GM12801 (cell line): ENCODE measurements around the gene ZNF442.

Experiments used
- TF ChIP-seq, protein P1 (sequence below): IDR thresholded peaks from one replicate; pipeline ENCODE4 v1.5.1; 2011; ENCODE audit warnings: control low read depth; ENCODE audit not compliant: insufficient read length; ENCODE audit errors: extremely low read depth

Gene ZNF442

DNA sequence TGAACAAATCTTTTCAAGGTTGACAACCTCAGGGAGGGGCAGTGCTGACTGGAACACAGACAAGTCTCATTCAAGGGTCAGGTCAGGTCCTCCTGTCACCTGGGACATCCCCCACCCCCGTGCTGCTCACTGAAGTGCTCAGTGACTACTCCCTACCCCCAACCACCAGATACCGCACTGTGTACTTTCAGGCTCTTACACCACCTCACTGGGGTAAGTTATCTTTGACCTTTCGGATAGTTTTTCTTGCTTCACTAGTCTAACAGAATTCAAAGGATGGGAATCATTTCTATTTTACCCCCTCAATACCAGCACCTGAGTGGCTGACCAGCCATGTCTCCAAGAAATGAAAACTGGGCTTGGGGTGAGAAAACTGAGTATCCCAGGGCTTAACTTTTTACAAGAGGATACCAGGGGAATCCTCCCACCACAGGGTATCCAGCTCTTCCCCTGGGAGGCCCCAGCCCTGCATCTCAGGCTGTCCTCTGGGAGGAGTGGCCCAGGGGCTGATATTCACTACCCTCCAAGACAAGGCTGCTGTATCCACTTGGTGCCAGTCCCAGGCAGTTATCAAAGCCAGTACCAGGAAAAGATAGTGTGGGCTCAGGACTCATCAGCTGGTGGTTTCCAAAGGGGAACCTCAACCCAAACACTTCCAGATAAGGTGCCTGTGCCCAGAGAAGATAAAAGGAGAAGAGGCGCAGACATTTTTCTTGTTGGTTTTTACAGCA lies 34.1 kb downstream of the ZNF442 start:
- TF ChIP-seq, protein P1, sequence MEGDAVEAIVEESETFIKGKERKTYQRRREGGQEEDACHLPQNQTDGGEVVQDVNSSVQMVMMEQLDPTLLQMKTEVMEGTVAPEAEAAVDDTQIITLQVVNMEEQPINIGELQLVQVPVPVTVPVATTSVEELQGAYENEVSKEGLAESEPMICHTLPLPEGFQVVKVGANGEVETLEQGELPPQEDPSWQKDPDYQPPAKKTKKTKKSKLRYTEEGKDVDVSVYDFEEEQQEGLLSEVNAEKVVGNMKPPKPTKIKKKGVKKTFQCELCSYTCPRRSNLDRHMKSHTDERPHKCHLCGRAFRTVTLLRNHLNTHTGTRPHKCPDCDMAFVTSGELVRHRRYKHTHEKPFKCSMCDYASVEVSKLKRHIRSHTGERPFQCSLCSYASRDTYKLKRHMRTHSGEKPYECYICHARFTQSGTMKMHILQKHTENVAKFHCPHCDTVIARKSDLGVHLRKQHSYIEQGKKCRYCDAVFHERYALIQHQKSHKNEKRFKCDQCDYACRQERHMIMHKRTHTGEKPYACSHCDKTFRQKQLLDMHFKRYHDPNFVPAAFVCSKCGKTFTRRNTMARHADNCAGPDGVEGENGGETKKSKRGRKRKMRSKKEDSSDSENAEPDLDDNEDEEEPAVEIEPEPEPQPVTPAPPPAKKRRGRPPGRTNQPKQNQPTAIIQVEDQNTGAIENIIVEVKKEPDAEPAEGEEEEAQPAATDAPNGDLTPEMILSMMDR: no peak

DNA sequence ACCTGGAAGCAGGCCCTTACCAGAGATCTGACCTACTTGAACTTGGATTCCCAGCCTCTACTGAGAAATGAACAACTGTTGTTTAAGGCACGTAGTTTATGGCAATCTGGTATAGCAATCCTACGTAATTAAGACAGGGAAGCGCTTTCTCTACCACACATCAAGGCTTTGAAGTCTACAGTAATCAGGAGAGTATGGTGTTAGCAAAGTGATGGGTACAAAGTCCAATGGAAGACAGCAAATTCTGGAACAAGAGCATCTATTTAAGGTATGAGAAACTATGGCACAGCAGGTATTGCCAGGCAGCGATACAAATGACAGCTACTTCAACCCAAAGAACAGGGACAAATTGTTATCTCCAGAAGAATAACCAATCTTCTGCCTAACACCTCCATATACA lies 35.1 kb downstream of the ZNF442 start:
- TF ChIP-seq, protein P1: no peak

DNA sequence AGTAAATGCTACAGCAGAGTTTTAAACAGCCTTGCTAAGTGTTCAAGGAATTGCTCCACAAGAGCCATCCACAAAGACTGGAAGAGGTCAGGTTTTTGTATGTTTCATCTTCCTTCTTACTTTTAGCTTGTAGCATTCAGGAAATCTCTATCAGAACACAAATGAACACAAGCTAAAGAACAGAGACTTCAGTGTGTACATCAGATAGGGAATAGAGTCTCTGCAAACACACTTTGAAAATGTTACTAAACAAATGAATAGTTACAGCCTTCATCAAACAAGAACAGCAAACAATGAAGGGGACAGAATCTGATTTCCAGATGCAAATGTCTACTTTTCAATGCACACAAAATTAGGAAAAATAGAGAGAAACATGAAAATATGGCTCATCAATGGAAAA lies 39.8 kb downstream of the ZNF442 start:
- TF ChIP-seq, protein P1: no peak

DNA sequence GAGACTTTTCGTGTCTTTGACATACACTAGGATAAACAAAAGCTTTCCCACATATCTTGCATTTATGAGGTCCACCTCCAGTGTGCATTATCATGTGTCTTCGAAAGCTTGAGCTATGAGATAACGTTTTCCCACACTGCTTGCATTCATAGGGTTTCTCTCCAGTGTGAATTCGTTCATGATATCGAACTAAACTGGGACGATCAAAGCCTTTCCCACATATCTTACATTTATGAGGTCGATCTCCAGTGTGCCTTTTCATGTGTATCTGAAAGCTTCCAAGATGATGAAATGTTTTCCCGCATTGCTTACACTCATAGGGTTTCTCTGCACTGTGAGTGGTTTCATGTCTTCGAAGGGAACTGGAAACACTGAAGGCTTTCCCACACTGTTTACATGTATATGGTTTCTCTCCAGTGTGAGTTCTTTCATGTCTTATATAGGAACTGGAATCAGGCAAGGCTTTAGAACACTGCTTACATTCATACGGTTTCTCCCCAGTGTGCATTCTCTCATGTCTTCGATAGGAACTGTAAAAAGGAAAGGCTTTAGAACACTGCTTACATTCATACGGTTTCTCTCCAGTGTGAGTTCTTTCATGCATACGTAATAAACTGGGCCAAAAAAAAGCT lies 46.6 kb downstream of the ZNF442 start:
- TF ChIP-seq, protein P1: no peak

DNA sequence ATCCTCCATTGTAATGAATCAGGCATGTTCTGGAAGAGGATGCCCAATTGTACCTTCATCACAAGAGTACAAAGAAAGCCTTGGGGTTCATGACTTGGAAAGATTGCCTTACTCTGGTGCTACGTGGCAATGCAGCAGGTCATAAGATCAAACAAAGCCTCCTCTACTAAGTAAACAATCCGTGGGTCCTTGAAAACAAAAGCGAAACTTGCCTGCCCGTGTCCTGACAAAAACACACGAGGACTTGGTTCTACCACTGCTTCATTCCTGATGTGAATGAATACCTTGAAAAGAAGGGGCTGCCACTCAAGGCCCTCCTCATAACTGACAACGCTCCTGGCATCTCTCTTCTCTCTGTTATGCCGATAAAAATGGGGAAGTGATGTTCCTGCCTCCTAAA lies 50.9 kb downstream of the ZNF442 start:
- TF ChIP-seq, protein P1: no peak
